HG03025 (cell line): ENCODE measurements around the gene FAM241B.

Source experiments
- ATAC-seq: cut with Tn5 transposase; IDR thresholded peaks from one replicate; pipeline ENCODE4 v1.9.1; 2021; ENCODE audit warnings: mild to moderate bottlenecking, moderate library complexity; ENCODE audit not compliant: unreplicated experiment, low FRiP score

FAM241B gene

DNA sequence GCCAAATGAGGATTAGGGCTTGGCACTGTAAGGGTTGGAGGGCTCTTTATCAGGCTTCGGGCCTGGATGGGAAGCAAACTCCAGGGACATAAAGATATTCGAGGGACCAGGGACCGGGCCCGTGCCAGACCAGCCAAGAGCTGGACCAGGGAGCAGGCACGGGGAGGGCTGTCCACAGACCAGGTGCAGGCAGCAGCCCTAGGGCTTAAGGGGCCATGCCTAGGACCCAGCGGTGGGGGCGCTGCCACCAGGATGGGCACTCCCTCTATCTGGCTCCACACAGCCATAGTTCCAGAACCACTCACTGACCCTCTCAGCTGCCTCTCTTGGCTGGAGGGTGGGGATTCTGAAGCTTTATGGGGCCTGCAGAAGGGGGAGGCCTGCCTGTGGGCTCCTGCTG is 32.9 kb downstream of the FAM241B start:
- no peak for ATAC-seq

DNA sequence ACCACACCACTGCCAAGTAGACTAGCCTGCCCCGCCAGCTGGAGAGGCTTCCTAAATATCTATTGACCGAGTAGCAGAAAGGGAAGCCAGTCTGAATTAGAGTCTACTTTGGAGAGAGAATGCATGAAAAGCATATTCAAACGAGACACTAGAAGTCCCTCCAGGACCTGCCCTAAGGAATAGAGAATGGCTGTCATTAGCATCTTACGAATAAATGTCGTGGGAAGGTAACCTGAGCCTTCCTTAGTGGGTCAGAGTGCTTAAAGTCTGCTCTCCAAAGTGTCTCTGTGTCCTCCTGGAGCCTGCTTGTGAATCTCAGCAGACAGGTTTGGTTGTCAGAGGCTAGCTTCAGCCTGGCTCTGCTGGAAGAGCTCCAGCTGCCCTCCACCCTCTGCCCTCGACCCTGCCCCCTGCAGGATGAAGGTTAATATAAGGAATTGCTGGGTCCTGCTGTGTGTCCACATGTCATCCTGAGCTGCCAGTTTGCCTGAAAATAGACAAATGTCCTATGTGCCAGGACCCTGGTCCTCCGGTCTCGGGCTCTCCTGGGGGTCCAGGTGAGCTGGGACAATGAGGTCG is 33.4 kb downstream of the FAM241B start:
- no peak for ATAC-seq

DNA sequence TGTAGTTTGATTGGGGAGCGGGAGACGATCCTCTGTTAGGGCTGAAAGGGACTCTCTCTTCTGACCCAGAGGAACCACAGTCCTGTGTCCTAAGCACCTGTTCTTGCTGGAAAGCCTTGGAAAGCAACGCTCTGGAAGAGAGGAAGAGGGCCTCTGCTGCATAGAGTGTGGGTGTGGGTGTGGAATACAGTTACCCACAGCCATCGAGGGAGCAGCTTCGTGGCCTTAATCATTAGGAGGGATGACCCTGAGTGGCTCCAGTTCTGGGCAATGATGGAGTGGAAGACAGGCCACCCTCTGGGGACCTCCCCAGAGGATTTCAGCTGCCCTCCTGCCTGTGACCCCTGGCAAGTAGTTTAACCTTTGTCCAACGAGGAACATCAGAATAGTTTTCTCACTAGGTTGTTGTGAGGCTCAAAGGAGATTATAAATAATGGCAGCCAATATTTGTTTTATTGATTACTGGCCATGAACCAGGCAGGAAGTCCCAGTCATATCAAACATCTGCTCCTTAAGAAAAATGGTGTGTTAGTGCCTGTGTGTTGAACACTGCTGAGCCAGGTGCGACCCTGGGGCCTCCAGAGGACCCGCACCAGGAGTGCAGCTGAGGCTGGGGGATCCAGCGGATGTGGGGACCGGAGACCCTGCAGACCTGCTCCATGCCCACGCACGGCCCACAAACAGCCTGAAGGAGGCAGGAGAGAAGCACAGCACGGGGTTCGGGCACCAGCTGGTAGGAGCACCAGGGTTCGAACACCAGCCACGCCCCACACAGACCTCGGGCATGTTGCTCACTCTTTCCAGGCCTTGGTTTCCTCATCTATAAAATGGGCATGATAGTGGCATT is 35.6 kb downstream of the FAM241B start:
- no peak for ATAC-seq

DNA sequence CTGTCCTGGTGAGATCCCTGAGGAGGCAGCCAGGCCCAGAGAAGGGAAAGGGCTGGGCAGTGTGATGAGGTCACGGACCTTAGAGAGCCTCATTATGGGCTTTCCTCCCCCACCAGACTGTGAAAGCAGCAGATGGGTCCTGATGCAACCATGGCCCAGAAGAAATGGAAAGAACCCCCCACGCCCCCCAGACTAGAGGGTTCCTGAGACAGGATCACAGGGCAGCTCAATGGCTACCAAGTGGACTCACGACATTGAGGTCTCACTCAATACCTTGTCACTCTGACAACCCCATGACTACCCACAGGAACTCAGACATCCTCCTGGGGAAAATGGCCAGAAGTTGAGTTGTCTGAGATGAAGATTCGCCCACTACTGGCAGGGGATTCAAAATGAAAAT is 36.7 kb downstream of the FAM241B start:
- ATAC-seq: no peak

DNA sequence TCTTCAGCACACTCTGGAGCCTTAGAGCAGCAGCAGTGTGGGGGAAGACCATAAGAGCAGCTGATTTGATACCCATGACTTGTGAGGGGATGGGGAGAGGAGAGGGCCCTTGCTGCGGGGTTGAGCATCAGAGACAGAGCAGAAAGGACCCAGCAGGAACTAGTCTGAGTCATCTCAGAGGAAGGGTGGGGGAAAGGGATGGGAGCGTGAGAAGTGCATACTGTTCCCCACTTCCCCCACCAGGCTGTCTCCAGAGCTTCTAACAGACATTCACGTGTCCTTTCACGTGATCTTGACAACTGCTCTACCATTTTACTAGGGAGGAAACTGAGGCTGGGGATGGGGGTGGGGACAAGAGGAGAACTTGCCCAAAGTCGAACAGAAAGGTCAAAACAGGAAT is 38.7 kb downstream of the FAM241B start:
- ATAC-seq: no peak

DNA sequence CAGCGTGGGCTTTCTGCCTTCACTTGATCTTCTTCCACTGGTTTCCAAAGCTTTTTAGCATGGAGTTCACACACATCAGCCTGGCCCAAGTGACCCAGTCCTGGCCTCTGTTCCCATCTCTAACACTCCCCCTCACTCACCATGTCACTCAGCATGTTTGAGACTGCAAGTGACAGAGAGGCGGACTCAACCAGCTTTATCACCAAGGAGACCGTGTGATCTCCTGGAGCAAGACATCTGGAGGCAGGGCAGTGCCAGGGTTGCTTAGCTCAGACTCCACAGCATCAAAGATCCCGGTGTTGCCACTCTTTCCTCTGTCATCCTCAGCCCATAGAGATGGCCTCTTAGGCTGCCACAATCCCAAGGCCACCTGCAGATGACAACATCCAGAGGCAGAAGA is 39.4 kb downstream of the FAM241B start:
- no peak for ATAC-seq

DNA sequence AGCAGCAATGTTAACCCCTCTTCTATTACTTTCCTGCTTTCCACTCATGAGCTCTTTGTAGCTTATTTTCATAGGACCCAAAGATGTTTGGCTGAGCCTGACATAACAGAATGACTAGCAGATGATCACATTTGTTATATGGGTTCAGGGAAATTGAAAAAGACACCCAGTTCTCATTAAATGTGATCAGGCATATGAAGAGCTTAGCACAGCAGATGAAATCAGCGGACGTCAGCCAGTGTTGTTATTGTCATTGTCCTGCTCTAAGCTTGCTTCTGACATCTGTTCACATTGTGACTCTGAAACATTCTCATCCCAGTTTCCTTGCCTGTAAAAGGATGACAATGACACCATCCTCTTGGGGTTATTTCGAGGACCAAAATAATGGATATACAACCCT is 43.5 kb downstream of the FAM241B start:
- no peak for ATAC-seq

DNA sequence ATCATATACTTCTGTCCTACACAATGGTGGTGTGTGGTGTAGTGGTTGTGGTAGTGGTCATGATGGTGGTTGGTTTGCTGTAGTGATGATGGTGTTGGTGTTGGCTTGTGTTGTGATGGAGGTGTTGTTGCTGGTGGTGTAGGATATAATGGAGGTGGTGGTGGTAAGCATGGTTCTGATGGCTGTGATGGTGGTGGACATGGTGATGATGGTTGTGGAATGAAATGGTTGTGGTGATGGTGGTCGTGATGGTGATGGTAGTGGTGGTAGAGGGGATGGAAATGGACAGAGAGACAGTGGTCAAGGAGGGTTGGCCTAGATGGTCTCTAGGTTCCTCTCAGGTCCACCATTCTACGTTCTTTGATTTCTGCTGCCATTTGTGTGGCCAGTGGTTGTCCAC is 44.7 kb downstream of the FAM241B start:
- ATAC-seq: no peak

DNA sequence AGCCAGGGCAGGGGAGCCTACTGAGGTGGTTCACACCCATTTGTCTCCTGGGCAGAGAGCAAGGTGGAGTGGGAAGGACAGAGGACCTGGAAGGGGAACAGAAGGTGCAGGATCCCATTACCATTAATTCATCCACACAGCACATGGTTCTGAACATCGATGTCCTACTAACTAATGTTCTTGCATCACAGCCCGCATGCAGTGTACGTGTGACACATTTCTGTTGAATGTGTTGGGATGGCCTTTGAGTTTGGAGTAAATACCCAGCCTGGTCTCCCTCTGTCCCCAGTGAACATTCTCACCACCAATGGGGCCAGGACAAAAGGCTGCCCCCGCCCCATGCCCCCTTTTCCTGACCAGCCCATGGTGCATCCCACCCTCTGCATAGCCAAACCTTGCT is 46.3 kb downstream of the FAM241B start:
- ATAC-seq: no peak

DNA sequence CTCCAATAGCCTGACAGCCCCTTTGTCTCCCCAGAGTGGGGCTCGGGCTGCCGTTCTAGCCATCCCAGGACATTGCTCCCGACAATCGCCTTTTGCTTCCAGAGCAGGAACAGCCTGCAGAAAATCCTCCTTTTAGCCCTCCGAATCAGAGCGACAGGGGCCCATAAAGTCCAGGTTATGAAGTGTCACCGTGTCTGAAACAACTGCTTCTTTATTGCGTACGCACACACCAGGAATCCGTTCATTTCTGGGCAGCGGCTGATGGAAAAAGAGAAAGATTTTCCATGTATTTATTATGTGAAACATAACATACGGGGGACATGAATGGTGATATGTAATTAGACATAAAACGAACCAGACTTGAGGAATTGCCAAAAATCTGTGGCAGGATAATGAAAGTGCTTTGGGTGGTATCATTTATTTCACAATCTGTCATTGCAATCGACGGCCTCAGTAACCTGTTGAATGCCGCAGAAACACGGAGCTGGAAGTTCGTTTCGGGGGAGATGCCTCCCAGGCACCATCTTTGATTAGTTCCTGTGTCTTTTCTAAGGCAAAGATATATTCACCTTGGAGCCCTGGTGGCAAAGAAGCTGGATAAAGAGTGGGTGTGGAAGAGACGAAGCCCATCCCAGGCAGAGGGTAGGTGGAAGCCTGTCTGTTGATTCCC is 48.1 kb downstream of the FAM241B start:
- ATAC-seq: no peak

DNA sequence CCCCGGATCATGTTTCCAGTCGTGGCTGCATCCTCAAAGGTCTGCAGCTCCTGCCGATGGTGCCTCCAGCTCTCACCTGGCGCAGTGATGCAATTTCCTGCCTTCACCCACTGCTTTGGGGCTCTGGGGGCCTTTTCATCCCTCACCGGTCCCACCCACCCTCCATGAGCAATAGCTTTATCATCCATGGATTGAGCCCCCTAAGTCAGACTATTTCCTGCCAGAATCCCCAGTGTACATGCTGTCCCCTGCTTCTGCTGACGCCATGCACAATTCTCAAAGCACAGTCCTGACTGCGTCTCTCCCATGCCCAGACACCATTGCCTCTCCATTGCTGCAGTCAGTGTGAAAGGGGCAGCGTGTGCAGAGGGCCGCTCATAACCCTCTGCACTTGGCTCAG is 49.7 kb downstream of the FAM241B start:
- no peak for ATAC-seq

DNA sequence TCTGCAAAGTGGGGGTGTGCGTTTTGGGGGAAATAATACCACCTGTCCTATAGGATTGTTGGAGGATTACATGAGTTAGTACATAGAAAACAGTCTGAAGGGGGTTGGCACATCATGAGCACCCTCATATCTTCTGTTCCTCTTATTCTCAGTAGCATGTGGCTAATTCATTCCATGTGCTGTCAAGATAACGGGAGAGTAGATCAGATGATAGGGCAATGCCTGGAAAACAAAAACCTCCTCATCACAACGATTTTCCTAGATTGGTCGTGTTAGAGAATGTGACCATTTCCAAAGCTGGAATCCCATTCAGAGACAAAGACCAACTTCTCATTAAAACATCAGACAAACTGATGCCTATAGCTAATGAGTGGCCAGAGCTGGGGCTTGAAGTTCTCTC is 50.6 kb downstream of the FAM241B start:
- no peak for ATAC-seq

DNA sequence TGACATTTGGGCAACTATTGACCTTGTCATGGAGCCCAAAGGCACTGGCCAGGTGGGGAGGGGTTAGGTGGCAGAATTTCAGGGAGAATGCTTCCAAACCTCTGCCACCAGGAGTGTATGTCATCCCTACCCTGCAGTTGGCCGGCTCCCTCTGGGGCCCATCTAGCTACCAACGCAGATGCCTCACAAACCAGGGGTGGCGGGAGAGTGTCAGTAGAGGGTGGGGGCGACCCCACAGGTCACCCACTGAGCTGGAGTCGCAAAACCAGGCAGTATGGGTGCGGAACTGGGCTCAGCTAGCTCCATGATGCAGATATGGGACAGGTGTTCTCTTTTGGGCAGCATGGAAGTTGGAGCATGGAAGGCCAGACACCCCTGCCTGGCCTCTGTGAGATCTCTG is 51.4 kb downstream of the FAM241B start:
- ATAC-seq: no peak

DNA sequence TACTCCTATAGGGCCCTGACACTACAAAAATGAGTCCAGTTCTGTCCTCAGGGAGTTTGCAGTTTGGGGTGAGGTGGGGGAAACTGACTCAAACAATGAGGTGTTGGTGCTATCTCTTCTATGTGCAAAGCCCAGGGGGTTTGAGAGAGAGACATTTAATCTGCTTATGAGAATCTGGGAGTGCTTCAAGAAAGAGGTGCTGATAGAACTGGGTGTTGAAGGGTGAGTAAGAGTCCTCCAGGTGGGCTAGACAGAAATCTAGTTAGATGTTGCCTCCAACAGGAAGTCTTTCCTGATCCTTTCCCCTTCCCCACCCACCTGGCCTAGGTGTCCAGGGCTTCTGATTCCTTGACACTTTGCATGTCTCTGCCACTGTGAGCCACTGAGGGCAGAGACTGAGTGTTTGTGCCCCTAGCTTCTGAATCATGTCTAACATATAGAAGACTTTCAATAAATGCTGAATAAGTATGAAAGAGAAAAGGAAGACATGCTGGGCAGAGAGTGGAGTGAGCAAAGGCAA is 53.0 kb downstream of the FAM241B start:
- no peak for ATAC-seq
